GM21423 (cell line): ENCODE measurements around the gene LCP2.

Source experiments
- ATAC-seq: cut with Tn5 transposase; IDR thresholded peaks from one replicate; pipeline ENCODE4 v1.9.1; 2021; ENCODE audit warnings: mild to moderate bottlenecking, moderate library complexity; ENCODE audit not compliant: unreplicated experiment

The LCP2 gene

GRCh38 chr5:170221327-170221741 lies 76.2 kb downstream of the LCP2 start:
- no peak for ATAC-seq

- ATAC-seq = no peak
Observed at GRCh38 chr5:170220191-170220590, 77.4 kb downstream of the LCP2 start.

GRCh38 chr5:170219615-170220014 lies 78.0 kb downstream of the LCP2 start:
- no peak for ATAC-seq

- ATAC-seq = no peak
Observed at GRCh38 chr5:170218726-170219125, 78.9 kb downstream of the LCP2 start.

- ATAC-seq = no peak
Observed at GRCh38 chr5:170217831-170218230, 79.7 kb downstream of the LCP2 start.

- no peak for ATAC-seq
Observed at GRCh38 chr5:170216257-170216864, 81.2 kb downstream of the LCP2 start.

GRCh38 chr5:170211575-170212334 lies 85.8 kb downstream of the LCP2 start:
- ATAC-seq = no peak

GRCh38 chr5:170206958-170207357 lies 90.6 kb downstream of the LCP2 start:
- ATAC-seq = no peak

- no peak for ATAC-seq
Observed at GRCh38 chr5:170206216-170206615, 91.4 kb downstream of the LCP2 start.

- no peak for ATAC-seq
Observed at GRCh38 chr5:170204202-170204601, 93.4 kb downstream of the LCP2 start.

GRCh38 chr5:170202117-170202516 lies 95.5 kb downstream of the LCP2 start:
- no peak for ATAC-seq

GRCh38 chr5:170201311-170201710 lies 96.3 kb downstream of the LCP2 start:
- no peak for ATAC-seq

- ATAC-seq = no peak
Observed at GRCh38 chr5:170200876-170201275, 96.7 kb downstream of the LCP2 start.
